Measurements from ENCODE around the gene CACNA1C.

CACNA1C gene

DNA sequence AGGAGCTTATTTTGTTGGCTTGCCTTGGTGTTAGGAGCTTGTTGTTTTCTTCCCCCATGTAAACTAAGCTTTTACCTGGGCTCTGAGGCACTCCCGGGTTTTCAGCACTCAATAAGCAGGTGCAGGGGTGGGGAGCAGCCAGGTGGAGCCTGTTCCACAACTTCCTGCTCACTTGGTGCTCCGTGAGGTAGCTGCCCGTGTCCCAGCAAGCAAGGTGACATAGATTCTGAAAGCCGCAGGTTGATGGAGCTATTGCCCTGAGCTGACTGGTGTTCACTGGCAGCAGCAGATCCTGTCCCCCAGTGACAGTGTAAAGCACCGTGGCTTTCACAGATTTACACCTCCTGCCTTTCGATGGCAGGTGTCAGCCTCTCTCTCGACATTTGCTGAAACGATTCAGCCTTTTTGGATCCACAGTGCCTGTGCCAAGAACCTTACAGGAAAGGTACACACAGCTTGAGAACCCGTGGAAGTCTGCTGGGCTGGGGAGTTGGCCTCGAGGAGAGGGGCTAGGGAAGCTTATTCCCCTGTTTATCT, 446.2 kb downstream of the CACNA1C start:
- no peak for DNase-seq

DNA sequence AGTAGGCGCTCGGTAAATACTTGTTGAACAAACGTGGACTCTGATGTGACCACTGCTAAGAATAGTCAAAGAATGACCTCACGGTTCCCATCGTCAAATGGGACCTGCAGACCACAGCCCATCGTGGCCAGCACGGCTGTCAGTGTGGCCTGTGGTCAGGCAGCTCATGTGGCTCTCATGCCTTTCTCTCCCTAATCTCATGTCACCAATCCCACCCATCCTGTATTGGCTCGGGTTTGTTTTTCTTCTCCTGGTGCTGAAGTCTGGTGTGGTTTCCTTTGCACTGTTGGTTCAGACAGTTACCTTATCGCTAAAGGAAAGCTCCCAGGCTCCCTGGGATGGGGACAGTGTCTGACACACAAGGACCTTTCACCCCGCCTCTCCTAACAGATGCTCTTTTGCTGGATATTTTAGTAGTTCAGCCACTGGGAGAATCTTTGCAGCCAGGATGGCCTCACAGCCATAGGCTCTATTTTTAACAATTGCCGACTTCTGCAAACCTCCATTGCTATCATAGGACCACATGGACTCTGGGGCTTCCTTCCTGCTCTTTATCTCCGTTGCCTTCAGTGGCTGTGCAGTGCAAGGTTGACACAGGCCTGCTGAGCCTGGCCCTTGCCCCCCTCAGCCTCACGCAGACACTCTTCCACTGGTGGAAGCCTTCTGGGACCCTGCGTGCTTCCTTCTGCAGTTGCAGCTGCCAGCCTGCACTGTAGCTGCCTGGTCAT, 448.8 kb downstream of the CACNA1C start:
- no peak for DNase-seq

DNA sequence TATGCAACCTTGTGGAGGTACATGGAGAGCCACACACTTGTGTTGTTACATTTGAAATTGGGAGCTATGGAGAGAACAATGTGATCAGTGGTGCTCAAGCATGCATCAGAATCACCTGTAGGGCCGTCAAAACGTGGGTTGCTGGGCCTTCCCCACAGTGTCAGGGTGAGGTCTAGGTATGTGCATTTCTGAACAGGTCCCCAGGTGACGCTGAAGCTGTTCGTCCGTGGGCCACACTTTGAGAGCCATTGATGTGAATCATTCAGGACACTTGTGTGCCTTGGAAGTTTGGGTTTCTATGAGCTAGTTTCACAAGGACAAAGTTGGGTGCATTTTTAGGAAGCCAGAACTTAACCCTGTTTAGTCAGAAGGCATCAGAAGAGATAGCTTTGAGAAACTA, 450.2 kb downstream of the CACNA1C start:
- no peak for DNase-seq

DNA sequence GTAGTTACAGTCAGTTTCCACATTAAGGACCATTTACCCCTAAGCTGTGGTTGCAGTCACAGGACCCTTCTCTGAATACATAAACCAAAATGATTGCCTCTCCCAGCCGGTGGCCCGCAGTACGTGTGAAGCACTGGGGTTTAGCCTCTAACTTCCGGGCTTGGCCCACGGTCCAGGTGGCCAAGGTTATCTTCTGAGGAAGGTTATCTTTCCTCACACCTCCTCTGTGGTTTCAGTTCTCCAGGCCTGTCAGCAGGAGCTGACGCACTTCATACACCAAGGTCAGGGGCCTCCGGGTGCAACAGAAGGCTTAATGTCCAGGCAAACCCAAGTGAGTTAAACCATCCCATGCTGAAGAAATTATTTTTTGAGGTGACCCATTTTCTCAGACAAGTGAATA, 451.0 kb downstream of the CACNA1C start:
- no peak for DNase-seq

DNA sequence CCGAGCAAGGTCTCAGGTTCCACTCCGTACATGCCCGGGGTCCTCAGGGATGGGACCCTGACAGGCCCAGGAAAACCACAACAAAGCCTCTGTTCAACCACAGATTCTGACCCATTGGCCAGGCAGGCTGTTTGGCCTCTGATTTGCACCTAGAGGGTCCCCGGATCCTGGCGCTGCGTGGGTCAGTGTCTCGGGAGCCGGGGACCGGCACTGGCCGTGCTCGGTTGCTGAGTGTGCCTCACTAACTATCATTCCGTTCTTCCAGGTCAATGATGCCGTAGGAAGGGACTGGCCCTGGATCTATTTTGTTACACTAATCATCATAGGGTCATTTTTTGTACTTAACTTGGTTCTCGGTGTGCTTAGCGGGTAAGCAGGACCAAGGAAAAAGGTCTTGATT, 451.8 kb downstream of the CACNA1C start:
- DNase-seq: no peak

DNA sequence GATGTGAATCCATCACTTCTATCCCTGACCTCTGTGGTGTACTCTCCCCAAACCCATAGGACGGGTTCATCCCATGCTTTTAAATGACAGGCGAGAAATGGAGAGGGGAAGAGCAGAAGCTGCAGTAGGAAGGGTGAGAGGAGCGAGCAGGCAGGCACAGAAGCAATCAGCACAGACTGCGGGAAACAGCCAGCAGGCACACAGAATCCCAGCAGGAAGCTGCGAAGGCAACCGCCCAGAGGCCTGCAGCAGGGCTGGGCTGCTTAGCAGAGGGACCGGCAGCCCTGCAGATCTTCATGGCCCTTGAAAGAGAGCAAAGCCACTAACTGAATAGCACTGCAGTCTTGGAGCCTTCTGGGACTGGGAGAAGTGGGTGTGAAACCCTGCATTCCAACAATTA, 455.0 kb downstream of the CACNA1C start:
- DNase-seq: no peak

DNA sequence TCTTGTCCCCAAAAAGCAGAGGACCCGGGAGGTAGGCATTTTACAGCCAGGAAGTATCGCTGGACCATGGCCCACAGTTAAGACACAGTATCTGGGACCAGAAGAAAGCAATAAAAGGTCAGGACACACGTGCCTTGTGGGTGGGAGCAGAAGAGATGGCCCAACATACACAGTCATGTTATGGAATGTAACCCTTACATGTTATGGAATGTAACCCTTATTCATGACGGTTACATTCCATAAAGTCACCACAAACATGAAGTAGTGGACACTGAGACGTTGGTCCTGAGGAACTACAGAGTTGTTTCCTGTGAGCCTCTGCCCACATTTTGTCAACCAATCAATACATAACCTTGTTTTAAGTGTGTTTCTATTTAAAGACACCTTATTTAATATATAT, 456.4 kb downstream of the CACNA1C start:
- no peak for DNase-seq

DNA sequence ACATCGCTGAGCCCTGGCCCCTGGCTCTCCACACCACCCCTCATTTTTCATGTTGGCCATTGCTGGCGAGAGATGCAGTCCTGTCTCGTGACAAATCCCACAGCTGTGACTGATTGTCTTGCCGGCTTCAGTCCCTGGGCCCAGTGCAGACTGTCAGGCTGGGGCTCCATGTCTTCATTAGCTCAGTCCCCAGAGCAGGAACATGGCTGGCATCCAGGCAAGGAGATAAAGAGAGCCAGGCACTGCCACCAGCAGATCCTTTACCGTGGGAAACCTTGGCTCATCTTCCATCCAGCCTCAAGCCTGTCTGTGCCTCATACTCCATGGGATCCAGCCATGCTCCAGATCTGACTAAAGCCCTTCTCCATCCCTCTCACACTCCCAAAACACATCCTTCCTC, 457.3 kb downstream of the CACNA1C start:
- DNase-seq: no peak

DNA sequence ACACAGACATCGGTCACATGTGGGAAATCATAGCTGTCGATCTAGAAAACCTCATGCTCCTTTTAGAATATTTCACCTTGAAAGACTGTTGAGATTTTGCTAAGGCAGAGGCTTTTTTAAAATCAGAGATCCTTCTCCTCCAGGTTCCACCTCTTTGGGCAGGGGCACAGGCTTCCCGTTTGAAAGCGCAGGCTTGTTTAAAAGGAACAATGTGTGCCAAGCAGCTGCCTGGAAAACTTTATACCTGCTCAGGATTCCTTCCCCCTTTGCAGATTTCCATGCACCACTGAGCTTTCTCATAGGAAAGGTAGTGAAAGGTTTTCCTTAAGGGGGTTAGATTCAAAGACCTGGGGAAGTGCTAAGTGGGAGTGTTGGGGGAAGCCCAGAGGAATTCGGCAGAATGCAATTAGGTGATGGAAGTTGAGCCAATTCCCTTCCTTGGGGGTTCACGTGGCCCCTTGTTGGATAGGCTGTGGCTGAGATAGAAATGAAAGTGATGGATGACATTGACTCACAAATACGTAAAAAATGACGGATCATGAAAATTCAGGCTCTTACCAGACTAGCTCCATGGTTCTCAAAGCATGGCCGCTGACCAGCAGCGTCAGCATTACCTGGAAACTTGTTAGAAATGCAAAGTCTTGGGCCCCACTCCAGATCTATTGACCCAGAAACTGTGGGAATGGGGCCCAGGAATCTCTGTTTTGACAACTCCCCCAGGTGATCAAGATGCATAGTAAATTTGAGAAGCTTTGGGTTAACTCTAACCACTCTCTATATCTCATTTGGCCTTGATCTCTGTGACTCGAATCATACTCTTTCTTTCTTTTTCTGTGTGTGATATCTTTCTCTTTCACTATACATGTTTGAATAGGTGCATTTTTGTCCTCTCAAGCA, 460.6 kb downstream of the CACNA1C start:
- no peak for DNase-seq

DNA sequence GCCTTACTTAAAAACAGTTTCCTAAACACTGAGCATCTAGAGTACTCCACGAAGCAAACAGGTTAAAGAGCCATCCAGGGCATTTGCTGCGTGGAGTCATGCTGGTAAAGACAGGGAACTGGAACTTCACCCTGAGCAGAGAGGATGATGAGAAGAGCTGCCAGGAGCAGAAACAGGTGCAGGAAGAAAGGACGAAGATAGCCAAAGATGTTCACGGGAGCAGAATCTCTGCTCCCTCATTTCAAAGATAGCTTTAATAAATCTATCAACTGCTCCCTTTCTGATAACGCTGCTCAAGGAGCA, 461.2 kb downstream of the CACNA1C start:
- DNase-seq: no peak

DNA sequence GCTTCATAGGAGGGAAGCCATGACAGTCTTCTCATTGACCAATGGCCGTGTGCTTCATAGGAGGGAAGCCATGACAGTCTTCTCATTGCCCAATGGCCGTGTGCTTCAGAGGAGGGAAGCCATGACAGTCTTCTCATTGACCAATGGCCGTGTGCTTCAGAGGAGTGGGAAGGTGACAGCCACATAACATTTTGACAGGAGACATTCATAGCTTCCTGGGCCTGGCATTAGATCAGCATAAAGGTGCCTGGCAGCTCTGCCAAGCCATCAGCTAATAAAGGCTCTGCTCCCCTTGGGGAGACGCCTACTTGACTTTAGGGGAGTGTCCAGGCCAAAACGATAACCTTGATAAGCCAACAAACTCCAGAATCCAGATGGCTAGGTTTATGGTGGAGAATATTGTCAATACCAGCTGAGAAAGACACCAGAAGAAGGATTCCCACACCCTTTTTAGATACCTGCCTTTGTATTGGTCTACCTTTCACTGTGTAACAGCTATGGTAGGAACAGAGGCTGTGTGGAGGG, 468.0 kb downstream of the CACNA1C start:
- no peak for DNase-seq

DNA sequence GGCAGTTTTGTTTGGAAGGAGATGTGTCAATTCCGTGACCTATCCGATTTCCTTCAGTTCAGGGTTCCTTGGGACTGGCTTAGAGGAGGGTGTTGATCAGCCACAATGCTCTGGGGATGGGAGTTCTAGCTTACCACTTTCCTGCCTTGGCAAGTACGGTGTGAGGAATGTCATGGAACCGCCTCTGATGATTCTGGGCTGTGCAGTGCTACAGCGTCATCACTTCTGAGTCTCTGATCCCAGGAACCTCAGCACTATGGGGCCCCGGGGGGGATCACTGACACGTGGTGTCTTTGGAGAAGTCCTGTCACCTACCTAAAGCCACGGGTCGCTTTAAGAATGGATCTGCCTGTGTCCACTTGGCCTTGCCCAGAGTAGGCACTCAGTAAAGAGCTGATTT, 470.5 kb downstream of the CACNA1C start:
- DNase-seq: no peak

DNA sequence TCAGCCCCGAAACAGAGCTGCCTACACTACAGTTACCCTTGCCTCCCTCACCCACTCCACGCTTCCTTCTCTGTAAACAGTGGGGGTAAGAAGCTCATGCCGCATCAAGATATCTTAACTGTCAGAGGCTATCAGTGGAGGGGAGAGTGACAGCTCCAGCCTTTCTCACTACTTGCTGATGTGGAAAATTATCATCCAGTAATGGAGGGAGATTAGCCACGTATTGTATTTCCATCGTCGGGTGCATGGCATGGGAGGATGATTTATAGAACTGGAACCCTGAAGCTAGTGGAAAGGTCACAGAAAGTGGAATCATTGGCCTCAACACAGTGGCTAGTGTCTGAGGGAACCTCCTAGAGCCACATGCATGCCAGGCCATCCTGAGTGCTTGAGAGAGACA, 471.1 kb downstream of the CACNA1C start:
- no peak for DNase-seq

DNA sequence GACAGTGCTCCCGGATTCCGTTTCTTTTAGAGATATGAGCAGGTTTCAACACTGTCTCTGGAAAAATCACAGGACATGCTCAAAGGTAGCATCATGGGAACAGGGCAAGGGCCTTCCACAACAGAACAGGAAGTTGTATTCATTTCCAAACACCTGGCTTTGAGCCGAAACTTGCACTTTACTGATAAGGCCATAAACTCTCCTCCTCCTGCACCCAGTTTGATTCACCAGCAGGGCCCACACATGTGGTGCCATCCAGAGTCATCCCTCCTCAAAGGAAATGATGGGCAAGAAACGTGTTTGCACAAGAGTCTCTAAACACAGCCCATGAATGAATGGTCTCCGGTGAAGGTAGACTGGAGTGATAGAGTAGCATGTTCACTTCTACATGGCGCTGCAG, 473.6 kb downstream of the CACNA1C start:
- DNase-seq: no peak

DNA sequence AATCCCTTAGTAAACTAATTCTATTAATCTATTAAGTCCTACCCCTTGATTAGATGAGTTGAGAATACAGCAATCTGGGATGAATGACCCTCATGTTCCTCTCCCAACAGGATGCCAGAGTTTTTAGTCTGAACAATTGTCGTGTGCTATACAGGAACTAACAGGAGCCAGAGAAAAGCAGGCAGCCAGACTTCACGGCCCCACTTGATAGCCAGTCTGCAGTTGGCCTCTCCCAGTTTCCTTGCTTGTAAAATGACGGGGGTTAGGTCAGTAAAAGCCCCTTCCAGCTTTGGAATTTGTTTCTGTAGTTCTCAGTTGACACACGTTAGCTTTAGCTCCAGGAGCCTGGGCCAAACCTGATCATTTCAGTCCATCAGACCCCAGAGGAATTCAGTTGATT, 475.2 kb downstream of the CACNA1C start:
- DNase-seq: no peak

DNA sequence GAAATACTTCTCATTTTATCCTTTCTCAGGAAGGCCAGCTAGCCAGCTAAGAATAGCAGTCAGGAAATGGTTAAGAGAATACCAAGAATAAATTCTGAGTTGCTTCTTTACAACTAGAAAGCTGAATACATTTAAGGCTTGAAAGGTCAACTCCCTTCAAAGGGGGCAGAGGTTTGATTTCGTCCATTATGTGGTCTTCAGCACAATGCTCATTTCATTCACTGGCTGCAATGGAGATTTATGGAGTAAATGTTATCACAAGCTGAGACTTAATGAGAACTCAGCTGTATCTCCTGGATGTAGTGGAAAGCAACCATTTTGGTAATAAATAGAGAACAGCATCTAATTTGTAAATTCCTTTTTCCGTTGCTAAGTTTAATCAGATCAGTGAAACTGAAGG, 477.0 kb downstream of the CACNA1C start:
- DNase-seq: no peak

DNA sequence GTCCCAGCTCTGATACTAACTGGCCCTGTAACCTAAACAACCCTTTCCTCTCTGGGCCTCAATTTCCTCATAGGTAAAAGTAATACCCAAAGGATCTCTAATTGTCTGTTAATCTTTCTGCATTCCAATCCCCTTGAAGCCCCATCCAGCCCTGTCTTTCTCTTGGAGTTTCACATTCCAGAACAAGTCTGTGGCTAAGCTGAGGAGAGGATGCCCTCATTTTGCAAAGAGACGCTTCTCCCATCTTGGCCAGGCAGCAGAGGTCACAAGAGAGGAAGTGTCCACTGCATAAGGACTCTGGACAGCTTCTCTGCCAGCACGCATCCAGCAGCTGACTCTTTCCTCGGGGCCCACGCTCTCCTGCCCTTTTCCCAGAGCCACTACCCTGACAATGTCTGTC, 478.6 kb downstream of the CACNA1C start:
- DNase-seq: no peak

DNA sequence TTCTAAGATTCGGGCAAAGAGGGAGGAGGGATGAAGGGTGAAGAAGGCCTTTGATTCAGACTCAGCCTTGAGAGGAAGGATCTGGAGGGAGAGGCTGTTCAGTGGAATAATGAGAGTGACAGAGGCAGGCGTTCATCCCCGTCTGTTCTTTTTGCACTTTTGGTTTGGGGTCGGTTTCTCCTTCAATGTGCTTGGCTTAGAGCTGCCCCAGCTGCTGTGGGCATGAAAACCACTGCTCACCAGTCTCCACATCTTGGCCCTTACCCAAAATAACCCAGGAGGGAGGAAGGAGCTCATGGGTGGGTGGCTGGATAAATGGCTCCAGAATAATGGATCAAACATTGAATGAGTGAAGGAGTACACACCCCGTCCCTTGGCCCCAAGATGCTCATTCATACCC, 480.2 kb downstream of the CACNA1C start:
- DNase-seq: no peak

DNA sequence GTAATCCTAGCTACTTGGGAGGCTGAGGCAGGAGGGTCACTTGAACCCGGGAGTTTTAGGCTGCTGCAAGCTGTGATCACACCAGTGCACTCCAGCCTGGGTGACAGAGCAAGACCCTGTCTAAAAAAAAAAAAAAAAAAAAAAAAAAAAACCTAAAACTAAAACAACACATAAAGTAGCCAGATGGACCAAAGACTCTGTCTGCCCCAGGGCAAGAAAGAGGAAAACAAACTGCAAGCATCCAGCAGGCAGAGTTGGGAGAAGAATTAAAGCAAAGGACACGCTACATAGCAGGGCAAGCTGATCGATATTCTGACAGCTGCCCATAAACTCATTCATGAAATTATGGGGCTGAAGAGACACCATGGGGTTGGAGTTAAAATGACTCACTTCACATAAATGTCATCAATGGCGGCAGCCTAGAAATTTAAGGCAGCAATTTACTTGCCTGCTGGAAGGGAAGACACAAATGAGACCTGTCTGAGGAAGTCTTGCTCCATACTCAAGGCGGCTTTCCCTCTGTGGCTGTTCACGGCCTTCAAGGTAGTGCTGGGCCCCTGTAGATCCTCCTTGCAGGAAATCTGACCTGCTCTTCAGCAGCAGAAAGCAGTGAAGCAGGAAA, 482.9 kb downstream of the CACNA1C start:
- DNase-seq: no peak

DNA sequence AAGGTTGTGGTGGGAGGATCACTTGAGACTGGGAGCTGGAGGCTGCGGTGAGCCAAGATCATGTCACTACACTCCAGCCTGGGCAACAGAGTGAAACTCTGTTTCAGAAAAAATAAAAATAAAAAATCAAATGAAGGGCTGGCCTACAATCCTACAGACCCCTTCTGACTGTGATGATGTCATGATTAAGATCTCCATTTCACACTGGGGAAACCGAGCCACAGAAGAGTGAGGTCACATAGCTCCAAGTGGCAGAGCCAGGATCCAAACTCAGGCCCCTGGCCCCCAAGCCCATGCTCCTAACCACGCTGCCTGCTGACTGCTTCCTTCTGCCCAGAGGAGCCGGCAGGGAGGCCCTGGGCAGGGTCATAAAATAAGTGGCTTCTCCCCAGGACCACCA, 483.9 kb downstream of the CACNA1C start:
- DNase-seq: no peak

DNA sequence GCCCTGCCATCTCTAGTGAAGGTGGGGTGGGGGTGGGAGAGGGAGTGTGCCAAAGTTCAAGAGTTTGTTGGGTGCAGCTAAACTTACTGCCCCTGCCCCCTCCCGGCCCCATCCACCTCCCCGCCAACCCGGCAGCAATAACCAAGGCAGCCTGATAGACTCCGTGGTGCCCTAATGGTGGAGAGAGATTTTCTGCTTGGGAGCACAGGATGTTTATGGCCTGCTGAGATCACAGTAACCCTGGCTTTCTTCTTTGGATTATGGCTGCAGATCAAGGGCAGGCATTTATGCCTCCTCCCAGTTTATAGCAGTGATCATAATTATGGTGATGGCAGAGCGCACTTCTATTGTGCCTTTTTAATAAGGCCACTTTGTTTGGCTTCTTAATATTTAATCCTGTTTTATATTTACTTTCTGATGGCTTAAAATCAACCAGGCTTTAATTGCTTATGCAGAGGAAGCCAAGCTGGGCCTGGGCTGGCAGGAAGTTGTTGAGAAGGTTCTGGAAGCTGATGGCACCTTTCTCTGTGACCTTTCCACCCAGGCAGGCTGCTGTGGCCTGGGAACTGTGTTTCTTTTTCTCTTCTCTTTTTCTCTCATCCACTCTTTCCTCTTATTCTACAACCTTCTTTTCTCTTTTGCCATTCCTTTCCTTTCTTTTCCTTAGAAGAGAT, 485.2 kb downstream of the CACNA1C start:
- no peak for DNase-seq

DNA sequence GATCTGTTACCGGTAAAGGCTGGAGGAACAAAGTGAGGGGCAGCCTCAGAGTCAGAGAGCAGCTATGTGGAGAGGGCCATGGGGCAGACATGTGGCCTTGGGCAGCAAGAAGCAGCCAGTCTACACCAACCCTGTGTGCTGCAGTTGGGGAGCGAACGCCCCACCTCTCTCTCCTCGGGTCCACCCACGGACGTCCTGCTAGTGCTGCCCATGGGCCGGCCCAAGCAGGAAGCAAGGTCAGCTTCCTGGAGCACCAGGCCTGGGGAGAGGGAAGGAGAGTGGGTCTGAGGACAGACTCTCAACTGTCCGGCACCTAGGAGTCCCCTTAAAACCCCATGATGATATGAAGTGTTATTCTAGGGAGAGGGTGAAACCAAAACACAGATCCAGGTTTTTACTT, 487.2 kb downstream of the CACNA1C start:
- no peak for DNase-seq

DNA sequence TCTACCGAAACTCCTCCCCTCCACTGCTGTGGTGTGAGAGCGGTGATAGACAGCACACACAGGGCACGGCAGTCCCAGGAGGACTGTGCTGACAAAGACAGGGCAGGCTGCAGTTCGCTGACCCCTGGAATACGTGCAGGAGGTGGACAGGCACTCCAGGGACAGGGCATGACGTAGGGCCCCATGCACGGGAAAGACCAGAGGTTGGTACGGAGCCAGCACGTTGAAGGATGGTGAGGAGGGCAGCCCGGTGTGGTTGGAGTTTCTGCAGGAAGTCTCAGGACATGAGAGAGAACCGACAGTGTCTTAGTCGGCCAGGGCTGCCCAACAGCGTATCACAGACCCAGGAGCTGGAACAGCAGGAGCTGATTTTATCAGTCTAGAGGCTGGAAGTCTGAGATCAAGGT, 487.8 kb downstream of the CACNA1C start:
- no peak for DNase-seq
